T-helper 17 cell (primary cell): Measurements from ENCODE around the gene KHDRBS1. TPM values are rescaled to one million over a fixed set of nuclear protein-coding genes. Genes with fewer than 3 reads are reported as not detected.
"Not testable (repeated sequence)": the region's sequence is repeated elsewhere in the genome, so short reads cannot be mapped to it uniquely, and the experiment has no call there.

Source experiments
- ATAC-seq: fragments of 150-1000 bp; cut with Tn5 transposase; 2 replicates; pipeline ENCODE4 v1.10.0; 2021; ENCODE audit warnings: mild to moderate bottlenecking, moderate library complexity
- DNase-seq, 3 donors: peaks; one replicate each; pipeline versions ENCODE4 v3.0.0 to v3.0.0-alpha.2; 2020 to 2021
- H3K9me3 ChIP-seq: one replicate; pipeline ENCODE4 v1.7.0; 2013; ENCODE audit warnings: low read length, mild to moderate bottlenecking; ENCODE audit not compliant: control insufficient read depth, poor library complexity, severe bottlenecking
- H3K27ac Mint-ChIP-seq: one replicate; pipeline ENCODE4 v1.8.0; 2022; ENCODE audit warnings: mild to moderate bottlenecking, moderate library complexity, mixed read lengths
- H3K27me3 Mint-ChIP-seq: one replicate; pipeline ENCODE4 v1.8.0; 2022; ENCODE audit warnings: mixed read lengths
- H3K36me3 Mint-ChIP-seq: one replicate; pipeline ENCODE4 v1.8.0; 2022; ENCODE audit warnings: low read depth, mixed read lengths
- H3K4me1 Mint-ChIP-seq: one replicate; pipeline ENCODE4 v1.8.0; 2022; ENCODE audit warnings: mild to moderate bottlenecking, mixed read lengths
- H3K4me3 Mint-ChIP-seq: one replicate; pipeline ENCODE4 v1.8.0; 2022; ENCODE audit warnings: mild to moderate bottlenecking, moderate library complexity, mixed read lengths
- total RNA-seq, 4 donors: library from RNA in 2 of 4; stranded (reverse) in 2 of 4; gene quantifications; one replicate each; pipeline ENCODE4 v1.2.3 and lab custom pipeline; 2022 to 2026

KHDRBS1 gene
- total RNA-seq, 2 donors from 2014 or later: 92.5 to 94.9 TPM

GRCh38 chr1:32082022-32082421 lies 68.4 kb downstream of the KHDRBS1 start:
- H3K27ac Mint-ChIP-seq: no peak overlapping the region
- no peak for ATAC-seq
- no peak overlapping the region for H3K4me3 Mint-ChIP-seq
- DNase-seq: no peak
- peaks cover 9% of the 10 kb centered on the region for H3K36me3 Mint-ChIP-seq
- no peaks in the 10 kb centered on the region for H3K9me3 ChIP-seq
- peaks cover 10% of the 10 kb centered on the region for H3K4me1 Mint-ChIP-seq
- no peaks in the 10 kb centered on the region for H3K27me3 Mint-ChIP-seq

- not testable (repeated sequence) for DNase-seq, H3K36me3 Mint-ChIP-seq, H3K4me3 Mint-ChIP-seq, H3K9me3 ChIP-seq, H3K4me1 Mint-ChIP-seq, ATAC-seq, H3K27me3 Mint-ChIP-seq
- H3K27ac Mint-ChIP-seq: peak overlapping the region; percentile 41
Observed at GRCh38 chr1:32086381-32086780, 72.7 kb downstream of the KHDRBS1 start.

DNA sequence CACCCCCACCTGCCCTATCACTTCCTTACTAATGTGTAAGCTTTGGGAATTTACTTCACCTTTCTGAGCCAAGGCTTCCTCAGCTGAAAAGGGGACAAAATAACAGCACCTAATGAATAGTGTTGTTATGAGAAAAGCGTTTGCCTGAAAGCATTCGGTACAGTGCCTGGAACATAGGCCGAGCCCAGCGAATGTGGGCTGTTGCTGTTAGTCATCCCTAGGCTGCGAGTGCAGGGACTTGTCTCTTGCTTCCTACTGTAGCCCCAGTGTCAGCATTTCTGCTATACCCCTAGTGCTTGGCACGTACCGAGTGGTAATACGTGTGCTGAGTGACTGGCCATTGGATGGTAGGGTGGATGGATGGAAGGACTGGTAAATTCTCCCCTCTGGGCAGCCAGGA lies 77.5 kb downstream of the KHDRBS1 start:
- Mint-ChIP-seq H3K4me1 (peaks cover 2% of the 10 kb centered on the region), H3K4me3 (no peak overlapping the region), H3K27me3 (no peaks in the 10 kb centered on the region), H3K27ac (no peak overlapping the region), H3K36me3 (peaks cover 6% of the 10 kb centered on the region)
- H3K9me3 ChIP-seq: no peaks in the 10 kb centered on the region
- ATAC-seq (no peak), DNase-seq (no peak)

DNA sequence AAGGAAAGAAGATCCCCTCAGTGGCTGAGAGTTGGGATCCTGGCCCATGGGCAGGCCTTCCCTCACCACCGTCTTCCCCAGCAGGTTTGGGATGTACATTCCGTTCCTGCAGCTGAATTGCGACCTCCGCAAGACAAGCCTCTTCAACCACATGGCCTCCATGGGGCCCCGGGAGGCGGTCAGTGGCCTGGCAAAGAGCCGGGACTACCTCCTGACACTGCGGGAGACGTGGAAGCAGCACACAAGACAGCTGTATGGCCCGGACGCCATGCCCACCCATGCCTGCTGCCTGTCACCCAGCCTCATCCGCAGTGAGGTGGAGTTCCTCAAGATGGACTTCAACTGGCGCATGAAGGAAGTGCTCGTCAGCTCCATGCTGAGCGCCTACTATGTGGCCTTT lies 77.9 kb downstream of the KHDRBS1 start:
- peaks cover 6% of the 10 kb centered on the region for H3K36me3 Mint-ChIP-seq
- H3K27ac Mint-ChIP-seq: no peak overlapping the region

More for the DNA sequence above, 77.9 kb downstream of the KHDRBS1 start:
- Mint-ChIP-seq H3K4me1 (peaks cover 2% of the 10 kb centered on the region), H3K4me3 (no peak overlapping the region), H3K27me3 (no peaks in the 10 kb centered on the region)
- ATAC-seq (no peak), DNase-seq (no peak)
- H3K9me3 ChIP-seq: no peaks in the 10 kb centered on the region

Other genes with a start within 250 kb of the KHDRBS1 start
- gene ADGRB2, start 249.5 kb upstream of the KHDRBS1 start, total RNA-seq: 1 to 10 TPM; 1.0 to 1.4 TPM
- 1 to 10 TPM in 1 of 2 donors, under 1 TPM in 1; 0.30 to 7.5 TPM for gene SPOCD1, start 197.8 kb upstream of the KHDRBS1 start, total RNA-seq
- 100 to 1,000 TPM; 269 to 384 TPM for gene PTP4A2, start 75.5 kb upstream of the KHDRBS1 start, total RNA-seq
- gene TMEM39B, start 59.1 kb downstream of the KHDRBS1 start, total RNA-seq: 10 to 100 TPM; 15.8 to 16.7 TPM
- 10 to 100 TPM; 39.8 to 57.6 TPM for gene KPNA6, start 94.2 kb downstream of the KHDRBS1 start, total RNA-seq
- gene TXLNA, start 165.8 kb downstream of the KHDRBS1 start, total RNA-seq: 10 to 100 TPM; 22.9 to 24.6 TPM
- gene CCDC28B, start 186.7 kb downstream of the KHDRBS1 start, total RNA-seq: 1 to 10 TPM; 4.7 to 4.9 TPM
- gene IQCC, start 191.8 kb downstream of the KHDRBS1 start, total RNA-seq: 1 to 10 TPM; 3.2 to 4.1 TPM
- gene DCDC2B, start 195.2 kb downstream of the KHDRBS1 start, total RNA-seq: not detected
- 10 to 100 TPM; 13.1 to 18.8 TPM for gene TMEM234, start 208.5 kb downstream of the KHDRBS1 start, total RNA-seq
- gene EIF3I, start 208.5 kb downstream of the KHDRBS1 start, total RNA-seq: 100 to 1,000 TPM; 116 to 132 TPM
- gene FAM167B, start 233.4 kb downstream of the KHDRBS1 start, total RNA-seq: under 1 TPM; 0.60 to 0.72 TPM
- gene LCK, start 237.4 kb downstream of the KHDRBS1 start, total RNA-seq: 100 to 1,000 TPM; 267 to 268 TPM